Right lobe of liver (tissue), 6 donors: ENCODE measurements around the gene VPS13C. TPM values are rescaled to one million over a fixed set of nuclear protein-coding genes. Genes with fewer than 3 reads are reported as not detected.

Experiments used
- ATAC-seq, 4 donors: fragments of 200-7000 bp; cut with Tn5 transposase; one replicate each; pipeline ENCODE4 v1.9.1; 2020; ENCODE audit warnings: mild to moderate bottlenecking in 4 of 4, moderate library complexity in 4 of 4
- DNase-seq, 3 donors: peaks; one replicate each; pipeline ENCODE4 v3.0.0-alpha.2; 2020
- H3K27ac ChIP-seq, 3 donors: fragments of 200-600 bp; one replicate each; pipeline ENCODE4 v1.8.0; 2022
- H3K27me3 ChIP-seq, 2 donors: fragments of 200-600 bp; one replicate each; pipeline ENCODE4 v1.8.0; 2022
- H3K36me3 ChIP-seq, 4 donors: fragments of 200-600 bp; sonication (generic) in 1 of 4; one replicate each; pipeline versions ENCODE4 v1.5.1 to v1.8.0; 2017 to 2022; ENCODE audit warnings: control low read depth in 1 of 4
- H3K4me1 ChIP-seq, 4 donors: fragments of 200-600 bp; sonication (generic) in 1 of 4; one replicate each; pipeline versions ENCODE4 v1.5.1 to v1.8.0; 2017 to 2022; ENCODE audit warnings: control low read depth in 1 of 4
- H3K4me3 ChIP-seq, 3 donors: fragments of 200-600 bp; one replicate each; pipeline ENCODE4 v1.8.0; 2022
- H3K9me3 ChIP-seq, 4 donors: fragments of 200-600 bp; sonication (generic) in 1 of 4; one replicate each; pipeline versions ENCODE4 v1.5.1 to v1.8.0; 2017 to 2022; ENCODE audit warnings: control low read depth in 1 of 4
- CTCF ChIP-seq, 4 donors: fragments of 200-600 bp in 3 of 4; fragments of 450-650 bp in 1 of 4; IDR thresholded peaks; one replicate each; pipeline versions ENCODE4 v1.5.1 to v1.8.0; 2016 to 2022; ENCODE audit warnings: antibody characterized with exemption in 4 of 4, mild to moderate bottlenecking in 2 of 4
- POLR2A ChIP-seq: fragments of 450-650 bp; IDR thresholded peaks from one replicate; pipeline ENCODE4 v1.6.1; 2017; ENCODE audit warnings: antibody characterized with exemption, mild to moderate bottlenecking
- WGBS: methylation state at CpG from one replicate; pipeline ENCODE4 v1.1.6; 2018; ENCODE audit warnings: low coverage, low lambda C conversion rate; ENCODE audit not compliant: insufficient coverage; ENCODE audit errors: missing lambda C conversion rate; 5-methylcytosine and 5-hydroxymethylcytosine counted together
- intact Hi-C, 2 donors: fragments of 100-400 bp; cut with DNase I; formaldehyde crosslinking; loops; one replicate each; pipeline versions ENCODE4 v1.11.2 to v1.14.1; 2022
- total RNA-seq, 6 experiments: library from RNA; depleted of rRNA in 2 of 6; stranded (reverse); fragments of >200 nt in 2 of 6; fragmentation: NEBNext Ultra II Directional in 3 of 6; extraction: Animal tissue kit (Norgen Biotek cat#: 25700) in 3 of 6; gene quantifications; one replicate each; pipeline versions ENCODE4 v1.1.0 to v1.2.4, GENCODE V29; 2016 to 2023
- donor health status: DM: no; HTN: yes; CAD: no.
- donor health status: DM: no; HTN: no; CAD: no.
- donor health status: DM: no; HTN: no; CAD: no.
- donor health status: DM: no; HTN: yes; CAD: no.
- donor health status: DM: no; HTN: yes; CAD: no.

VPS13C gene
- total RNA-seq, 6 experiments from 2014 or later: 17.5 to 34.6 (median 27.3) TPM

DNA sequence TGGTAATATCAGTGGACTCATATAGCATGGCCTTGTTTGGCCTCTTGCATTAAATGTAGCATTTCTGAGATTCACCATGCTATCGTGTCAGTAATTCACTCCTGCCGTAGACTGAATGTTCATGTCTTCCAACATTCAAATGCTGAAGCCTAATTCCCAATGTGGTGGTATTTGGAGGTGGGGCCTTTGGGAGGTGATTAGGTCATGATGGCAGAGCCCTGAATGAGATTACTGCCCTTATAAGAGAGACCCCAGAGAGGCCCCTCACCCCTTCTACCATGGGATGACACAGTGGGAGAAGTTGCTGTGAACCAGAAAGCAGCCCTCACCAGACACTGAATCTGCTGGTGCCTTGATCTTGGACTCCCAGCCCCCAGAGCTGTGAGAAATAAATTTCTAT lies 241.4 kb downstream of the VPS13C start:
- intact Hi-C loops: no loop called here
- 95% methylated on average over 2 of the region's 2 CpGs for WGBS
- Histone ChIP-seq H3K27ac (no peak overlapping the region), H3K9me3 (no peaks in the 10 kb centered on the region), H3K4me1 (no peaks in the 10 kb centered on the region), H3K36me3 (no peaks in the 10 kb centered on the region), H3K27me3 (no peaks in the 10 kb centered on the region), H3K4me3 (no peak overlapping the region)
- ATAC-seq (no peak), DNase-seq (no peak)
- TF ChIP-seq POLR2A (no peak), CTCF (IDR thresholded peaks at IDR 0.05) (no peak)

- no peak overlapping the region for H3K27ac ChIP-seq
- no peaks in the 10 kb centered on the region for H3K9me3 ChIP-seq
- H3K36me3 ChIP-seq: no peaks in the 10 kb centered on the region
- H3K27me3 ChIP-seq: no peaks in the 10 kb centered on the region
- no peaks in the 10 kb centered on the region for H3K4me1 ChIP-seq
- no peak for TF ChIP-seq POLR2A
- TF ChIP-seq CTCF (IDR thresholded peaks at IDR 0.05): no peak
- WGBS: 62% methylated on average over 6 of the region's 7 CpGs
- ATAC-seq (no peak), DNase-seq (no peak)
- no peak overlapping the region for H3K4me3 ChIP-seq
- intact Hi-C loops: no loop called here
Observed at GRCh38 chr15:61816856-61817255, 243.4 kb downstream of the VPS13C start.

DNA sequence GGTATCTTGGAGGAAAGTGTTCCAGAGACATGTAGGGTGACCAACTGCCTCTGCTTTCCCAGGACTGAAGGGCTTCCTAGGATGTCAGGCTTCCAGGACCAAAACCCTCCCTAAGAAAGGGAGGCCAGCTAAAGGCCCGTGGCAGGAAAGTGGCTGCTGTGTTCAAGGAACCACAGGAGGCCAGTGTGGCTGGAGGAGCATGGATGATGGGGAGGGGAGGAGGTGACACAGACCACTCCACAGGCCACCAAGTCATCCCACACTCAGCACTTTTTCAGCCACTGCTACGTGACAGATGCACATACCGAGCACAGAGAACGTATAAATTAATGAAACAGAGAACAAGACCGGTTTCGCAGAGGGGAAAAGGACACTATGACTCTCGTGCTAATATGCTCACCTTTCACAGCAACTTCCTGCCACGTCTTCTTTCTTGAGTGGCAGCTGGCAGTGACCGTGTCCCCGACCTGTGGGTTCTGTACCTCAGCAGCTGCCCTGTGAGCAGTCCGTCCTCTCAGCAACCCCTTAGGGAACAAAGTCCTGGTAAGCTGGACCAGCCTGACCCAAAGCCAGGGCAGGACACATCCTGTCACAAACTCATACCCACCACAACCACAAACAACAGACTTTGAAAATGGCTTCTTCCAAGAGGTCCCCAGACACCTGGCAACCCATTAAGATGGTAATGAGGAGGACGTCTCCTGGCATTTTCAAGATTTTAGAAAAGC lies 244.7 kb downstream of the VPS13C start:
- no peak overlapping the region for H3K4me3 ChIP-seq
- H3K36me3 ChIP-seq: no peaks in the 10 kb centered on the region
- no peak for DNase-seq
- 54% methylated on average over 5 of the region's 12 CpGs for WGBS
- H3K27me3 ChIP-seq: no peaks in the 10 kb centered on the region
- no peaks in the 10 kb centered on the region for H3K9me3 ChIP-seq
- intact Hi-C loops: no loop called here
- H3K27ac ChIP-seq: no peak overlapping the region
- no peak for TF ChIP-seq POLR2A
- no peak for TF ChIP-seq CTCF (IDR thresholded peaks at IDR 0.05)
- ATAC-seq: no peak
- no peaks in the 10 kb centered on the region for H3K4me1 ChIP-seq

DNA sequence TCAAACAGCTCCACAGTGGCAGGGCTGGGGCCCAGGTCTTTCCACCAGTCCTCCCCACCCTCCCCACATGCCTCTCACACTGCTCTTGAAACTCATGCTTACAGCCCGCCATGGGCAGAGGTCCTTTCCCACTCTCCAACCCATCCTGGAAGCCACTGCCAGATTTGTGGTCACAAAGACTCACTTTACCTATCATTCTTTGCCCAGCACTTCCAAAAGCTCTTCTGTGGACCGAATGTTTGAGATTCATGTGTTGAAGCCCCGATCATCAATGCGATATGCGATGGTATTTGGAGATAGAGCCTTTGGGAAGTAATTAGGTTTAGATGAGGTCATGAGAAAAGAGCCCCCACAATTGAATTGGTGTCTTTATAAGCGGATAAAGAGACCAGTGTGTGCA lies 247.8 kb downstream of the VPS13C start:
- no peak overlapping the region for H3K27ac ChIP-seq
- H3K4me1 ChIP-seq: no peaks in the 10 kb centered on the region
- DNase-seq (no peak), ATAC-seq (no peak)
- H3K9me3 ChIP-seq: no peaks in the 10 kb centered on the region
- TF ChIP-seq POLR2A: no peak
- no peak for TF ChIP-seq CTCF (IDR thresholded peaks at IDR 0.05)
- no peak overlapping the region for H3K4me3 ChIP-seq
- 85% methylated on average over 5 of the region's 6 CpGs for WGBS
- H3K36me3 ChIP-seq: no peaks in the 10 kb centered on the region
- intact Hi-C loops: no loop called here
- no peaks in the 10 kb centered on the region for H3K27me3 ChIP-seq

- ATAC-seq (no peak), DNase-seq (no peak)
- Histone ChIP-seq H3K27ac (no peak overlapping the region), H3K4me1 (no peaks in the 10 kb centered on the region), H3K27me3 (no peaks in the 10 kb centered on the region), H3K36me3 (no peaks in the 10 kb centered on the region), H3K4me3 (no peak overlapping the region), H3K9me3 (no peaks in the 10 kb centered on the region)
- intact Hi-C loops: no loop called here
- no peak for TF ChIP-seq CTCF (IDR thresholded peaks at IDR 0.05)
- no peak for TF ChIP-seq POLR2A
- 66% methylated on average over 4 of the region's 8 CpGs for WGBS
Observed at GRCh38 chr15:61811952-61812351, 248.3 kb downstream of the VPS13C start.
